RWPE1 (cell line): ENCODE measurements around the gene SOX13.

Experiments
- CTCF ChIA-PET: fragments of 350-600 bp; sonication (Branson Sonifier 250); formaldehyde crosslinking; extraction: SDS; loops from one replicate; lab custom pipeline; 2021; lab: Yijun Ruan, JAX
- POLR2A ChIA-PET: fragments of 400-600 bp; formaldehyde crosslinking; extraction: SDS; loops from one replicate; lab custom pipeline; 2020; ENCODE audit warnings: antibody characterized with exemption; ENCODE audit not compliant: low non-redundant PET; lab: Yijun Ruan, JAX
- DNase-seq: peaks from one replicate; pipeline ENCODE4 v3.0.0; 2012; ENCODE audit warnings: low spot score
- H3K27ac ChIP-seq: fragments of 450-650 bp; 2 replicates; pipeline ENCODE4 v1.5.1; 2017
- CTCF ChIP-seq: fragments of 450-650 bp; conservative IDR thresholded peaks from 2 replicates; pipeline ENCODE4 v1.5.1; 2017; ENCODE audit warnings: low read depth, mild to moderate bottlenecking

The SOX13 gene

GRCh38 chr1:204139088-204139487 is 66.2 kb downstream of the SOX13 start:
- H3K27ac ChIP-seq, result no peak overlapping the region
- ChIA-PET POLR2A (no interaction called here), CTCF (interaction anchor here (0.6 to 3.7 kb wide), 5 partner anchors 9 to 269 kb away, joined by 3 to 24 read pairs (median 4); no protein-coding TSS in a partner anchor)
- TF ChIP-seq CTCF, result no peak
- DNase-seq, result no peak

GRCh38 chr1:204139952-204140351 is 67.0 kb downstream of the SOX13 start:
- ChIA-PET POLR2A (no interaction called here), CTCF (interaction anchor here (0.6 to 1.6 kb wide), 6 partner anchors 10 to 332 kb away, joined by 3 to 6 read pairs (median 4); no protein-coding TSS in a partner anchor)
- no peak for DNase-seq
- TF ChIP-seq CTCF, result no peak
- H3K27ac ChIP-seq, result no peak overlapping the region

GRCh38 chr1:204141131-204141530 is 68.2 kb downstream of the SOX13 start:
- no peak for DNase-seq
- ChIA-PET POLR2A (no interaction called here), CTCF (interaction anchor here (0.6 to 1.1 kb wide), 3 partner anchors 66 to 1926 kb away, joined by 3 to 4 read pairs (median 3); no protein-coding TSS in a partner anchor)
- no peak overlapping the region for H3K27ac ChIP-seq
- TF ChIP-seq CTCF, result no peak

- CTCF ChIA-PET, result interaction anchor here (0.5 to 1.1 kb wide), 4 partner anchors 13 to 314 kb away, joined by 3 to 4 read pairs (median 3); no protein-coding TSS in a partner anchor
- DNase-seq, result no peak
- H3K27ac ChIP-seq, result no peak overlapping the region
- POLR2A ChIA-PET, result no interaction called here
- no peak for TF ChIP-seq CTCF
These were observed 69.4 kb downstream of the SOX13 start for GRCh38 chr1:204142032-204142974.

- ChIA-PET POLR2A (no interaction called here), CTCF (interaction anchor here (0.5 to 1.1 kb wide), 8 partner anchors 19 to 313 kb away, joined by 3 to 5 read pairs (median 3); no protein-coding TSS in a partner anchor)
- H3K27ac ChIP-seq, result no peak overlapping the region
- no peak for TF ChIP-seq CTCF
- no peak for DNase-seq
These were observed 70.5 kb downstream of the SOX13 start for GRCh38 chr1:204143276-204144041.

GRCh38 chr1:204145033-204145504 is 72.2 kb downstream of the SOX13 start:
- DNase-seq, result peak; percentile 58
- ChIA-PET CTCF (interaction anchor here (0.6 to 2.6 kb wide), 5 partner anchors 11 to 372 kb away, joined by 3 to 10 read pairs (median 3); no protein-coding TSS in a partner anchor), POLR2A (no interaction called here)
- TF ChIP-seq CTCF, result no peak
- H3K27ac ChIP-seq, result no peak overlapping the region
